Measurements from ENCODE around the gene UBASH3A. TPM values are rescaled to one million over a fixed set of nuclear protein-coding genes. Genes with fewer than 3 reads are reported as not detected.

UBASH3A gene
- polyA plus RNA-seq, 3 donors, result not detected

DNA sequence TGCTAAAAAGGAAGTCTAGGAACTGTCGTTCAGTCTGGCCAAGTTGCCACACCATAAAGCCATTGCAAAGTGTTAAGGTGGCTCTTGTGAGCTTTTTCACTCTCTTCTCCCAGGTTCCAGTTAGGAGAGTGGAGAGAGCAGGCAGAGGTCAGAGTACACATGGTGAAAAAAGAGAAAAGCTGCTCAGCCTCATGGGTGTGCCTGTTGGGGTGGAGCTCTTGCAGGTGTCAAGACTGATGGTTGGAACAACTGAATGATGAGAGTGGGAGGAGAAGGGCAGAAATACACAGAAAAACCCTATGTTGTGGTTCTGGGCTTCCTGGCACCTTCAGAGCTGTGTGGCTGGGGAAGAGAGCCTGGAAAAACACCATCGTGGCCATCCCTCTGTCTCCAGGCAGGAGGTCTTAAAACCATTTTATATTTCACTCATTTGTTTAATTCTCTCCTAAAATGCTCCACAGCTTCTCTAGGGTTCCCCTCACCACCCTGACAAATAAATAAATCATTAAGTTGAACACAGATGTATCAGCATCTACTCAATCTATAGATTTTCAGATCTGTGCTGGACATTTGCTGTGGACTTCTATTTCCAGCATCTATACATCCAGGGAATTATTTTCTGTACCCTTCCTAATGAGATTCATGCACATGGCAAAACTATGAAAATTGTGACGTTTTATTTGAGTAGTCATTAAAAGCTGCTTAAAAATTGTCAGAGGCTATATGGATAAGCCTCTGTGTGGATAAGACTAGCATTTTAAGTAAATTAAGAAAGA, 17.5 kb downstream of the UBASH3A start:
- no peaks in the 10 kb centered on the region for H3K79me2 ChIP-seq (ENCODE audit: insufficient read depth, low read length)
- no peak overlapping the region for H3K27ac Mint-ChIP-seq
- peaks cover 0 to 5% (median 0%) of the 10 kb centered on the region in 7 donors for H3K9me3 Mint-ChIP-seq
- H3K4me1 Mint-ChIP-seq, result peaks cover 29% of the 10 kb centered on the region
- H4K20me1 ChIP-seq (ENCODE audit: insufficient read depth, low read length), result no peaks in the 10 kb centered on the region
- H3K36me3 Mint-ChIP-seq, result no peaks in the 10 kb centered on the region
- no peak overlapping the region for H2AFZ ChIP-seq (ENCODE audit: insufficient read depth, low read depth, low read length, poor library complexity, severe bottlenecking)
- H3K4me1 ChIP-seq (ENCODE audit: control insufficient read depth in 1 of 2, insufficient read depth in 2 of 2, low read length in 2 of 2), result peaks cover 19 to 21% of the 10 kb centered on the region in 2 donors
- DNase-seq, result no peak
- intact Hi-C loops (cut with micrococcal nuclease), result no loop called here
- no peak overlapping the region for H3K27ac ChIP-seq (ENCODE audit: low read depth in 1 of 2, low read length in 2 of 2)
- peaks cover 0 to 6% (median 6%) of the 10 kb centered on the region in 3 donors for H3K27me3 Mint-ChIP-seq (ENCODE audit: low read depth in 3 of 3)
- TF ChIP-seq, protein P1, sequence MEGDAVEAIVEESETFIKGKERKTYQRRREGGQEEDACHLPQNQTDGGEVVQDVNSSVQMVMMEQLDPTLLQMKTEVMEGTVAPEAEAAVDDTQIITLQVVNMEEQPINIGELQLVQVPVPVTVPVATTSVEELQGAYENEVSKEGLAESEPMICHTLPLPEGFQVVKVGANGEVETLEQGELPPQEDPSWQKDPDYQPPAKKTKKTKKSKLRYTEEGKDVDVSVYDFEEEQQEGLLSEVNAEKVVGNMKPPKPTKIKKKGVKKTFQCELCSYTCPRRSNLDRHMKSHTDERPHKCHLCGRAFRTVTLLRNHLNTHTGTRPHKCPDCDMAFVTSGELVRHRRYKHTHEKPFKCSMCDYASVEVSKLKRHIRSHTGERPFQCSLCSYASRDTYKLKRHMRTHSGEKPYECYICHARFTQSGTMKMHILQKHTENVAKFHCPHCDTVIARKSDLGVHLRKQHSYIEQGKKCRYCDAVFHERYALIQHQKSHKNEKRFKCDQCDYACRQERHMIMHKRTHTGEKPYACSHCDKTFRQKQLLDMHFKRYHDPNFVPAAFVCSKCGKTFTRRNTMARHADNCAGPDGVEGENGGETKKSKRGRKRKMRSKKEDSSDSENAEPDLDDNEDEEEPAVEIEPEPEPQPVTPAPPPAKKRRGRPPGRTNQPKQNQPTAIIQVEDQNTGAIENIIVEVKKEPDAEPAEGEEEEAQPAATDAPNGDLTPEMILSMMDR (IDR thresholded peaks at IDR 0.05), result no peak
- no peak overlapping the region for H3K4me3 ChIP-seq (replicated peaks in 1 of 3; ENCODE audit: low read depth in 2 of 3, low read length in 3 of 3)
- H3K36me3 ChIP-seq (replicated peaks in 1 of 2; ENCODE audit: control insufficient read depth in 1 of 2, insufficient read depth in 2 of 2, low read length in 2 of 2), result no peaks in the 10 kb centered on the region
- WGBS (ENCODE audit: insufficient coverage), result no CpG with 5 or more reads among the region's 3 CpGs
- no peaks in the 10 kb centered on the region for H3K9me3 ChIP-seq (replicated peaks in 1 of 2; ENCODE audit: control insufficient read depth in 1 of 2, insufficient read depth in 1 of 2, low read length in 2 of 2)
- no peak overlapping the region for H3K4me3 Mint-ChIP-seq
- H3K27me3 ChIP-seq (ENCODE audit: control insufficient read depth in 2 of 2, insufficient read depth in 2 of 2, low read length in 2 of 2), result no peaks in the 10 kb centered on the region
- H3K9ac ChIP-seq (ENCODE audit: insufficient read depth, low read length, poor library complexity, severe bottlenecking), result no peak overlapping the region
- no peak overlapping the region for H3K4me2 ChIP-seq (replicated peaks; ENCODE audit: extremely low read depth, low read length, poor library complexity, severe bottlenecking)

GRCh38 chr21:42423197-42423675, 19.5 kb downstream of the UBASH3A start:
- Histone ChIP-seq H3K4me3 (replicated peaks in 1 of 3; ENCODE audit: low read depth in 2 of 3, low read length in 3 of 3) (no peak overlapping the region), H3K9me3 (replicated peaks in 1 of 2; ENCODE audit: control insufficient read depth in 1 of 2, insufficient read depth in 1 of 2, low read length in 2 of 2) (no peaks in the 10 kb centered on the region), H3K27ac (ENCODE audit: low read depth in 1 of 2, low read length in 2 of 2) (no peak overlapping the region), H3K9ac (ENCODE audit: insufficient read depth, low read length, poor library complexity, severe bottlenecking) (no peak overlapping the region), H3K4me1 (ENCODE audit: control insufficient read depth in 1 of 2, insufficient read depth in 2 of 2, low read length in 2 of 2) (peaks cover 19 to 21% of the 10 kb centered on the region in 2 donors), H4K20me1 (ENCODE audit: insufficient read depth, low read length) (no peaks in the 10 kb centered on the region), H3K36me3 (replicated peaks in 1 of 2; ENCODE audit: control insufficient read depth in 1 of 2, insufficient read depth in 2 of 2, low read length in 2 of 2) (no peaks in the 10 kb centered on the region), H3K4me2 (replicated peaks; ENCODE audit: extremely low read depth, low read length, poor library complexity, severe bottlenecking) (no peak overlapping the region), H3K27me3 (ENCODE audit: control insufficient read depth in 2 of 2, insufficient read depth in 2 of 2, low read length in 2 of 2) (no peaks in the 10 kb centered on the region), H2AFZ (ENCODE audit: insufficient read depth, low read depth, low read length, poor library complexity, severe bottlenecking) (no peak overlapping the region), H3K79me2 (ENCODE audit: insufficient read depth, low read length) (no peaks in the 10 kb centered on the region)
- 43% methylated on average over 7 of the region's 10 CpGs for WGBS (ENCODE audit: insufficient coverage)
- Mint-ChIP-seq H3K4me1 (peaks cover 35% of the 10 kb centered on the region), H3K27ac (peak overlapping the region in 2 of 7 donors; percentile 54 to 74), H3K4me3 (no peak overlapping the region), H3K9me3 (peaks cover 0 to 5% (median 0%) of the 10 kb centered on the region in 7 donors), H3K27me3 (ENCODE audit: low read depth in 3 of 3) (peaks cover 0 to 6% (median 6%) of the 10 kb centered on the region in 3 donors), H3K36me3 (no peaks in the 10 kb centered on the region)
- intact Hi-C loops (cut with micrococcal nuclease), result no loop called here
- DNase-seq, result no peak
- TF ChIP-seq, protein P1 (IDR thresholded peaks at IDR 0.05), result no peak
